GM19351 (cell line): ENCODE data around the gene EBP.
"Not testable (repeated sequence)": the region's sequence is repeated elsewhere in the genome, so short reads cannot be mapped to it uniquely, and the experiment has no call there.

Experiments used
- ATAC-seq: cut with Tn5 transposase; IDR thresholded peaks from one replicate; pipeline ENCODE4 v1.9.1; 2021; ENCODE audit warnings: mild to moderate bottlenecking, moderate library complexity; ENCODE audit not compliant: unreplicated experiment

Gene EBP

GRCh38 chrX:48492293-48492910 is 29.2 kb upstream of the EBP start:
- ATAC-seq, result no peak

- ATAC-seq, result no peak
These were observed 27.7 kb upstream of the EBP start for GRCh38 chrX:48493890-48494364.

GRCh38 chrX:48496660-48497059 is 24.9 kb upstream of the EBP start:
- ATAC-seq, result no peak

- no peak for ATAC-seq
These were observed 23.7 kb upstream of the EBP start for GRCh38 chrX:48497871-48498270.

GRCh38 chrX:48498374-48498809 is 23.2 kb upstream of the EBP start:
- no peak for ATAC-seq

- ATAC-seq, result no peak
These were observed 17.3 kb upstream of the EBP start for GRCh38 chrX:48504261-48504660.

GRCh38 chrX:48505481-48505880 is 16.1 kb upstream of the EBP start:
- no peak for ATAC-seq

- no peak for ATAC-seq
These were observed 14.4 kb upstream of the EBP start for GRCh38 chrX:48507246-48507645.

GRCh38 chrX:48508400-48509244 is 13.0 kb upstream of the EBP start, which contains the start of gene PORCN:
Gene PORCN, plus strand, starts transcription at chrX:48508992. Its CDS starts 829 bp downstream, at chrX:48509821.
- ATAC-seq, result peak; percentile 78

- ATAC-seq, result peak; percentile 6
These were observed 12.4 kb upstream of the EBP start for GRCh38 chrX:48509245-48509590.

- no peak for ATAC-seq
These were observed 12.0 kb upstream of the EBP start for GRCh38 chrX:48509619-48510018.

GRCh38 chrX:48511560-48511959 is 10.0 kb upstream of the EBP start:
- no peak for ATAC-seq

- ATAC-seq, result no peak
These were observed 9.2 kb upstream of the EBP start for GRCh38 chrX:48512371-48512935.

- ATAC-seq, result no peak
These were observed 7.9 kb upstream of the EBP start for GRCh38 chrX:48513670-48514069.

GRCh38 chrX:48514126-48514806 is 7.3 kb upstream of the EBP start:
- no peak for ATAC-seq

GRCh38 chrX:48514868-48515460 is 6.6 kb upstream of the EBP start:
- ATAC-seq, result no peak

GRCh38 chrX:48515842-48516241 is 5.8 kb upstream of the EBP start:
- no peak for ATAC-seq

- no peak for ATAC-seq
These were observed 5.3 kb upstream of the EBP start for GRCh38 chrX:48516285-48516684.

GRCh38 chrX:48516987-48517386 is 4.6 kb upstream of the EBP start:
- no peak for ATAC-seq

- ATAC-seq, result not testable (repeated sequence)
These were observed 2.1 kb upstream of the EBP start for GRCh38 chrX:48519481-48519880.

GRCh38 chrX:48520455-48520854 is 1.2 kb upstream of the EBP start:
- ATAC-seq, result no peak
